GM21381 (cell line): ENCODE results near the gene RASA4.
"Not testable (repeated sequence)": the region's sequence is repeated elsewhere in the genome, so short reads cannot be mapped to it uniquely, and the experiment has no call there.

Source experiments
- ATAC-seq: cut with Tn5 transposase; IDR thresholded peaks from one replicate; pipeline ENCODE4 v1.9.1; 2021; ENCODE audit warnings: mild to moderate bottlenecking, moderate library complexity; ENCODE audit not compliant: unreplicated experiment

Gene RASA4

GRCh38 chr7:102606848-102607247 lies 9.7 kb downstream of the RASA4 start:
- ATAC-seq: not testable (repeated sequence)

GRCh38 chr7:102604431-102605145 lies 12.0 kb downstream of the RASA4 start:
- ATAC-seq: not testable (repeated sequence)

GRCh38 chr7:102602317-102602716 lies 14.2 kb downstream of the RASA4 start:
- ATAC-seq: not testable (repeated sequence)

- ATAC-seq: not testable (repeated sequence)
These were observed 16.9 kb downstream of the RASA4 start for GRCh38 chr7:102599699-102600098.

GRCh38 chr7:102596036-102596435 lies 20.5 kb downstream of the RASA4 start:
- ATAC-seq: not testable (repeated sequence)

- ATAC-seq: peak; percentile 63
These were observed 22.8 kb downstream of the RASA4 start for GRCh38 chr7:102593637-102594334.

- peak; percentile 51 for ATAC-seq
These were observed 24.0 kb downstream of the RASA4 start for GRCh38 chr7:102592477-102593019.

GRCh38 chr7:102589857-102590256 lies 26.7 kb downstream of the RASA4 start:
- peak; percentile 38 for ATAC-seq

GRCh38 chr7:102583495-102583894 lies 33.1 kb downstream of the RASA4 start:
- not testable (repeated sequence) for ATAC-seq

- not testable (repeated sequence) for ATAC-seq
These were observed 34.8 kb downstream of the RASA4 start for GRCh38 chr7:102581722-102582121.

- ATAC-seq: not testable (repeated sequence)
These were observed 38.1 kb downstream of the RASA4 start for GRCh38 chr7:102578486-102578885.

GRCh38 chr7:102577315-102578240 lies 39.0 kb downstream of the RASA4 start:
- not testable (repeated sequence) for ATAC-seq

GRCh38 chr7:102576363-102576762 lies 40.2 kb downstream of the RASA4 start:
- ATAC-seq: not testable (repeated sequence)

GRCh38 chr7:102574607-102575006 lies 41.9 kb downstream of the RASA4 start:
- not testable (repeated sequence) for ATAC-seq

GRCh38 chr7:102572261-102573239 lies 44.0 kb downstream of the RASA4 start, which contains the start of gene POLR2J3:
POLR2J3 (minus strand) TSS chr7:102572583; CDS start chr7:102572521, 62 bp downstream.
- ATAC-seq: peak; percentile 95

GRCh38 chr7:102568620-102569019 lies 47.9 kb downstream of the RASA4 start:
- not testable (repeated sequence) for ATAC-seq

- not testable (repeated sequence) for ATAC-seq
These were observed 65.6 kb downstream of the RASA4 start, which contains the start of gene SPDYE2 for GRCh38 chr7:102550808-102551422. SPDYE2 (plus strand) TSS chr7:102551226; CDS start chr7:102553256, 2,030 bp downstream.

- peak; percentile 76 for ATAC-seq
These were observed 70.2 kb downstream of the RASA4 start for GRCh38 chr7:102546353-102546752.

- not testable (repeated sequence) for ATAC-seq
These were observed 71.3 kb downstream of the RASA4 start for GRCh38 chr7:102545288-102545687.
